CD4-positive, alpha-beta T cell treated with Interleukin-15 for 1 hour (primary cell): Measurements from ENCODE around the gene RTEL1.
"Not testable (repeated sequence)": the region's sequence is repeated elsewhere in the genome, so short reads cannot be mapped to it uniquely, and the experiment has no call there.

Experiments used
- DNase-seq: peaks from one replicate; pipeline ENCODE4 v3.0.0-alpha.2; 2020

The RTEL1 gene

GRCh38 chr20:63628246-63628975 lies 29.7 kb upstream of the RTEL1 start:
- peak; percentile 62 for DNase-seq

- not testable (repeated sequence) for DNase-seq
Observed at GRCh38 chr20:63630956-63631355, 27.2 kb upstream of the RTEL1 start.

- DNase-seq: not testable (repeated sequence)
Observed at GRCh38 chr20:63631426-63631825, 26.7 kb upstream of the RTEL1 start.

- DNase-seq: no peak
Observed at GRCh38 chr20:63633732-63634131, 24.4 kb upstream of the RTEL1 start.

- DNase-seq: peak; percentile 86
Observed at GRCh38 chr20:63635431-63636141, 22.5 kb upstream of the RTEL1 start.

GRCh38 chr20:63636752-63637628 lies 21.1 kb upstream of the RTEL1 start:
- no peak for DNase-seq

- peak; percentile 87 for DNase-seq
Observed at GRCh38 chr20:63639093-63639975, 18.8 kb upstream of the RTEL1 start.

- DNase-seq: no peak
Observed at GRCh38 chr20:63640086-63640485, 18.0 kb upstream of the RTEL1 start.

- DNase-seq: not testable (repeated sequence)
Observed at GRCh38 chr20:63640686-63641085, 17.4 kb upstream of the RTEL1 start.

GRCh38 chr20:63641146-63641791 lies 16.8 kb upstream of the RTEL1 start:
- DNase-seq: peak; percentile 62

- peak; percentile 97 for DNase-seq
Observed at GRCh38 chr20:63641792-63642523, 16.2 kb upstream of the RTEL1 start.

GRCh38 chr20:63642527-63643247 lies 15.4 kb upstream of the RTEL1 start:
- no peak for DNase-seq

GRCh38 chr20:63643499-63643898 lies 14.6 kb upstream of the RTEL1 start:
- no peak for DNase-seq

GRCh38 chr20:63643946-63644345 lies 14.2 kb upstream of the RTEL1 start:
- no peak for DNase-seq

- DNase-seq: no peak
Observed at GRCh38 chr20:63645218-63645617, 12.9 kb upstream of the RTEL1 start.

- DNase-seq: no peak
Observed at GRCh38 chr20:63648190-63648589, 9.9 kb upstream of the RTEL1 start.

- no peak for DNase-seq
Observed at GRCh38 chr20:63648895-63649589, 9.1 kb upstream of the RTEL1 start.

GRCh38 chr20:63650486-63650885 lies 7.6 kb upstream of the RTEL1 start:
- DNase-seq: not testable (repeated sequence)

- DNase-seq: peak; percentile 35
Observed at GRCh38 chr20:63651942-63652191, 6.2 kb upstream of the RTEL1 start.
